GM23338 (cell line): Measurements from ENCODE around the gene XYLT1.

ENCODE experiments used
- CREB1 ChIP-seq: fragments of 250-450 bp; sonication (Bioruptor Pico); IDR thresholded peaks from 2 replicates; pipeline ENCODE4 v1.5.0; 2020; ENCODE audit warnings: low read depth, mild to moderate bottlenecking, moderate library complexity
- EZH2 ChIP-seq: fragments of 200-600 bp; sonication (generic); IDR thresholded peaks from one replicate; pipeline ENCODE4 v1.8.0; 2017; ENCODE audit warnings: antibody characterized with exemption, mild to moderate bottlenecking, low read depth; ENCODE audit not compliant: unreplicated experiment
- EZH2phosphoT487 ChIP-seq: fragments of 200-600 bp; sonication (generic); IDR thresholded peaks from one replicate; pipeline ENCODE4 v1.8.1; 2018; ENCODE audit warnings: antibody characterized with exemption; ENCODE audit not compliant: unreplicated experiment
- JUNB ChIP-seq: IDR thresholded peaks from one replicate; pipeline ENCODE4 v1.6.1; 2016; ENCODE audit warnings: antibody characterized with exemption; ENCODE audit not compliant: unreplicated experiment
- POLR2AphosphoS5 ChIP-seq: IDR thresholded peaks from 2 replicates; pipeline ENCODE4 v1.6.1; 2016; ENCODE audit warnings: antibody characterized with exemption, low read depth
- REST ChIP-seq: IDR thresholded peaks from one replicate; pipeline ENCODE4 v1.6.1; 2018; ENCODE audit warnings: antibody characterized with exemption; ENCODE audit not compliant: unreplicated experiment
- ZNF331 ChIP-seq: fragments of 250-450 bp; sonication (Bioruptor Pico); IDR thresholded peaks from 2 replicates; pipeline ENCODE4 v1.5.0; 2020; ENCODE audit warnings: low read depth, mild to moderate bottlenecking, moderate library complexity
- TF ChIP-seq, protein P1 (sequence below), 2 experiments: fragments of 200-600 bp in 1 of 2; sonication (generic) in 1 of 2; conservative IDR thresholded peaks; 2 replicates each; pipeline versions ENCODE4 v1.5.1 to v1.6.1; 2016 to 2017; ENCODE audit warnings: antibody characterized with exemption in 2 of 2, low read depth in 2 of 2, mild to moderate bottlenecking in 2 of 2, moderate library complexity in 1 of 2
- TF ChIP-seq, protein P2 (sequence below): fragments of 250-450 bp; sonication (Bioruptor Pico); IDR thresholded peaks from 2 replicates; pipeline ENCODE4 v1.5.0; 2020; ENCODE audit warnings: mild to moderate bottlenecking, moderate library complexity

DNA sequence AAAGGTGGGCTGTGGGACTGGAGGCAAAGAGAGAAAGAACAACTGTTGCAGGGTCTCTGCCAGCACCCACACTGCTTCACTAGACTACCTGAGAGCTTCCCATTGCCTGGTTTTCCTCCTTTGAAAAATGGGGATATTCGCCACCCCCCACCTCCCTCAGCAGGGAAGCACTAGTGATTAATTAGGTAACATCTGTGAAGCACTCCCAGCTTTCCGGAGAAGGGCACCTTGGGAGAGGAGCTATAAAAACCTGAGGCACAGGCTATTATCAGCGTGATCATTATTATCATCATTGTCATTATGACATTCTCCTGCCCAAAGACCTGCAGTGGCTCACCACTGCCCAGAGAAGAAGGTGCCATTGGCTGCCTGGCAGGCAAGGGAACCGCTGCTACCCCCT is 83.5 kb downstream of the XYLT1 start:
- TF ChIP-seq JUNB (no peak), REST (no peak), EZH2phosphoT487 (no peak), EZH2 (no peak), CREB1 (CRISPR knock-in tag) (no peak), POLR2AphosphoS5 (no peak), ZNF331 (no peak)
- TF ChIP-seq, protein P1, sequence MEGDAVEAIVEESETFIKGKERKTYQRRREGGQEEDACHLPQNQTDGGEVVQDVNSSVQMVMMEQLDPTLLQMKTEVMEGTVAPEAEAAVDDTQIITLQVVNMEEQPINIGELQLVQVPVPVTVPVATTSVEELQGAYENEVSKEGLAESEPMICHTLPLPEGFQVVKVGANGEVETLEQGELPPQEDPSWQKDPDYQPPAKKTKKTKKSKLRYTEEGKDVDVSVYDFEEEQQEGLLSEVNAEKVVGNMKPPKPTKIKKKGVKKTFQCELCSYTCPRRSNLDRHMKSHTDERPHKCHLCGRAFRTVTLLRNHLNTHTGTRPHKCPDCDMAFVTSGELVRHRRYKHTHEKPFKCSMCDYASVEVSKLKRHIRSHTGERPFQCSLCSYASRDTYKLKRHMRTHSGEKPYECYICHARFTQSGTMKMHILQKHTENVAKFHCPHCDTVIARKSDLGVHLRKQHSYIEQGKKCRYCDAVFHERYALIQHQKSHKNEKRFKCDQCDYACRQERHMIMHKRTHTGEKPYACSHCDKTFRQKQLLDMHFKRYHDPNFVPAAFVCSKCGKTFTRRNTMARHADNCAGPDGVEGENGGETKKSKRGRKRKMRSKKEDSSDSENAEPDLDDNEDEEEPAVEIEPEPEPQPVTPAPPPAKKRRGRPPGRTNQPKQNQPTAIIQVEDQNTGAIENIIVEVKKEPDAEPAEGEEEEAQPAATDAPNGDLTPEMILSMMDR (conservative IDR thresholded peaks at IDR 0.05; ENCODE audit: low read depth in 2 of 2), result no peak
- TF ChIP-seq, protein P2, sequence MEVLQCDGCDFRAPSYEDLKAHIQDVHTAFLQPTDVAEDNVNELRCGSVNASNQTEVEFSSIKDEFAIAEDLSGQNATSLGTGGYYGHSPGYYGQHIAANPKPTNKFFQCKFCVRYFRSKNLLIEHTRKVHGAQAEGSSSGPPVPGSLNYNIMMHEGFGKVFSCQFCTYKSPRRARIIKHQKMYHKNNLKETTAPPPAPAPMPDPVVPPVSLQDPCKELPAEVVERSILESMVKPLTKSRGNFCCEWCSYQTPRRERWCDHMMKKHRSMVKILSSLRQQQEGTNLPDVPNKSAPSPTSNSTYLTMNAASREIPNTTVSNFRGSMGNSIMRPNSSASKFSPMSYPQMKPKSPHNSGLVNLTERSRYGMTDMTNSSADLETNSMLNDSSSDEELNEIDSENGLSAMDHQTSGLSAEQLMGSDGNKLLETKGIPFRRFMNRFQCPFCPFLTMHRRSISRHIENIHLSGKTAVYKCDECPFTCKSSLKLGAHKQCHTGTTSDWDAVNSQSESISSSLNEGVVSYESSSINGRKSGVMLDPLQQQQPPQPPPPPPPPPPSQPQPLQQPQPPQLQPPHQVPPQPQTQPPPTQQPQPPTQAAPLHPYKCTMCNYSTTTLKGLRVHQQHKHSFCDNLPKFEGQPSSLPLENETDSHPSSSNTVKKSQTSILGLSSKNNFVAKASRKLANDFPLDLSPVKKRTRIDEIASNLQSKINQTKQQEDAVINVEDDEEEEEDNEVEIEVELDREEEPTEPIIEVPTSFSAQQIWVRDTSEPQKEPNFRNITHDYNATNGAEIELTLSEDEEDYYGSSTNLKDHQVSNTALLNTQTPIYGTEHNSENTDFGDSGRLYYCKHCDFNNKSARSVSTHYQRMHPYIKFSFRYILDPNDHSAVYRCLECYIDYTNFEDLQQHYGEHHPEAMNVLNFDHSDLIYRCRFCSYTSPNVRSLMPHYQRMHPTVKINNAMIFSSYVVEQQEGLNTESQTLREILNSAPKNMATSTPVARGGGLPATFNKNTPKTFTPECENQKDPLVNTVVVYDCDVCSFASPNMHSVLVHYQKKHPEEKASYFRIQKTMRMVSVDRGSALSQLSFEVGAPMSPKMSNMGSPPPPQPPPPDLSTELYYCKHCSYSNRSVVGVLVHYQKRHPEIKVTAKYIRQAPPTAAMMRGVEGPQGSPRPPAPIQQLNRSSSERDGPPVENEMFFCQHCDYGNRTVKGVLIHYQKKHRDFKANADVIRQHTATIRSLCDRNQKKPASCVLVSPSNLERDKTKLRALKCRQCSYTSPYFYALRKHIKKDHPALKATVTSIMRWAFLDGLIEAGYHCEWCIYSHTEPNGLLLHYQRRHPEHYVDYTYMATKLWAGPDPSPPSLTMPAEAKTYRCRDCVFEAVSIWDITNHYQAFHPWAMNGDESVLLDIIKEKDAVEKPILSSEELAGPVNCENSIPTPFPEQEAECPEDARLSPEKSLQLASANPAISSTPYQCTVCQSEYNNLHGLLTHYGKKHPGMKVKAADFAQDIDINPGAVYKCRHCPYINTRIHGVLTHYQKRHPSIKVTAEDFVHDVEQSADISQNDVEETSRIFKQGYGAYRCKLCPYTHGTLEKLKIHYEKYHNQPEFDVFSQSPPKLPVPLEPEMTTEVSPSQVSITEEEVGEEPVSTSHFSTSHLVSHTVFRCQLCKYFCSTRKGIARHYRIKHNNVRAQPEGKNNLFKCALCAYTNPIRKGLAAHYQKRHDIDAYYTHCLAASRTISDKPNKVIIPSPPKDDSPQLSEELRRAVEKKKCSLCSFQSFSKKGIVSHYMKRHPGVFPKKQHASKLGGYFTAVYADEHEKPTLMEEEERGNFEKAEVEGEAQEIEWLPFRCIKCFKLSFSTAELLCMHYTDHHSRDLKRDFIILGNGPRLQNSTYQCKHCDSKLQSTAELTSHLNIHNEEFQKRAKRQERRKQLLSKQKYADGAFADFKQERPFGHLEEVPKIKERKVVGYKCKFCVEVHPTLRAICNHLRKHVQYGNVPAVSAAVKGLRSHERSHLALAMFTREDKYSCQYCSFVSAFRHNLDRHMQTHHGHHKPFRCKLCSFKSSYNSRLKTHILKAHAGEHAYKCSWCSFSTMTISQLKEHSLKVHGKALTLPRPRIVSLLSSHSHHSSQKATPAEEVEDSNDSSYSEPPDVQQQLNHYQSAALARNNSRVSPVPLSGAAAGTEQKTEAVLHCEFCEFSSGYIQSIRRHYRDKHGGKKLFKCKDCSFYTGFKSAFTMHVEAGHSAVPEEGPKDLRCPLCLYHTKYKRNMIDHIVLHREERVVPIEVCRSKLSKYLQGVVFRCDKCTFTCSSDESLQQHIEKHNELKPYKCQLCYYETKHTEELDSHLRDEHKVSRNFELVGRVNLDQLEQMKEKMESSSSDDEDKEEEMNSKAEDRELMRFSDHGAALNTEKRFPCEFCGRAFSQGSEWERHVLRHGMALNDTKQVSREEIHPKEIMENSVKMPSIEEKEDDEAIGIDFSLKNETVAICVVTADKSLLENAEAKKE (CRISPR knock-in tag), result no peak
